Stimulated activated naive B cell treated with anti-CD40 and anti-IgM and Interleukin-4, amounts not matched to agents 10 μg/mL and 1 μg/mL and 100 μg/mL, for 72 hours (primary cell): ENCODE data around the gene ABLIM2.

Source experiments
- ATAC-seq, 2 donors: fragments of 150-1000 bp; cut with Tn5 transposase; replicated peaks; 2 replicates each; pipeline ENCODE4 v1.10.0; 2021; ENCODE audit warnings: moderate library complexity in 1 of 2
- DNase-seq: peaks from one replicate; pipeline ENCODE4 v3.0.0; 2021
- H3K27ac Mint-ChIP-seq: one replicate; pipeline ENCODE4 v1.8.0; 2022; ENCODE audit warnings: mild to moderate bottlenecking, mixed read lengths
- H3K27me3 Mint-ChIP-seq, 2 donors: one replicate each; pipeline ENCODE4 v1.8.0; 2022; ENCODE audit warnings: mixed read lengths in 2 of 2
- H3K36me3 Mint-ChIP-seq, 2 donors: one replicate each; pipeline ENCODE4 v1.8.0; 2022; ENCODE audit warnings: mixed read lengths in 2 of 2, mild to moderate bottlenecking in 1 of 2
- H3K4me1 Mint-ChIP-seq, 2 donors: one replicate each; pipeline ENCODE4 v1.8.0; 2022; ENCODE audit warnings: mixed read lengths in 2 of 2, mild to moderate bottlenecking in 1 of 2
- H3K4me3 Mint-ChIP-seq, 2 donors: one replicate each; pipeline ENCODE4 v1.8.0; 2022; ENCODE audit warnings: mild to moderate bottlenecking in 2 of 2, mixed read lengths in 2 of 2, moderate library complexity in 1 of 2
- H3K9me3 Mint-ChIP-seq, 2 donors: one replicate each; pipeline ENCODE4 v1.8.0; 2022; ENCODE audit warnings: mixed read lengths in 2 of 2, mild to moderate bottlenecking in 1 of 2

The ABLIM2 gene

DNA sequence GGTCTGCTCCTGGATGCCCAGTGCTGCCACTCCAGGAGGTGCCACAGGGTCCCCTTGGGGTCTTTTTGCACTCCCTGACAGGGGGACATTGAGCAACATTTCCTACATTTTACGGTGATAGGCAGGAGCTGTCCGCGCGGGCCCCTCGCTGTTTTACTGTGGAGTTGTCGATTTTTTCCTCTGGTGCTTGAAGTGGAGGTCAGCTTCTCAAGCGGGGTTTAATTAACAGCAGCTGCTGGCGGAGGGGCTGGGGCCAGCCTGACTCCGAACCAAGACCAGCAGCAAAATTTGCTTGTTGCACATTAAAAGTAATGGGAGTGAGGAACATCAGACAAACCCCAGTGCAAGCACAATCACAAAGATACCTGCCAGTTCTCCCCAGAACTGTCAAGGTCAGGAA is 27.3 kb upstream of the ABLIM2 start:
- Mint-ChIP-seq H3K27me3 (peaks cover 16 to 24% of the 10 kb centered on the region in 2 donors), H3K27ac (peak overlapping the region; percentile 32), H3K4me3 (no peak overlapping the region), H3K9me3 (no peaks in the 10 kb centered on the region), H3K4me1 (peaks cover 9 to 18% of the 10 kb centered on the region in 2 donors), H3K36me3 (no peaks in the 10 kb centered on the region)
- DNase-seq (no peak), ATAC-seq (no peak)

DNA sequence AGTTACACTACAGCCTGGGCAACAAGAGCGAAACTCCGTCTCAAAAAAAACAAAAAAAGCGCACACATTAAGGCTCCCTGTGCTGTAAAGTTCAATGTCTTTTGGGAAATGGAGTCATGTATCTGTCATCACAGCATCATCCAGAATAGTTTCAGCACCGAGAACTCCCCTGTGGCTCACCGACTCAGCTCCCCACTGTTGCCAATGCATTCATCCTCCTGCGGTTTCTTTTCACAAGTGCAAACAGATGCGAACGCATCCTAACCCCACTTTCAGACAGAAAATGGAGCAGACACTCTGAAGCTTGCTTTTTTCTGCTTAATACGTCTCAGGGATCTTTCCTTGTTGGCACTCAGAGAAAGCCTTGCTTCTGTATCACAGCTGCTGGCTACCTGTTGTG is 26.7 kb upstream of the ABLIM2 start:
- peaks cover 16 to 24% of the 10 kb centered on the region in 2 donors for H3K27me3 Mint-ChIP-seq

DNA sequence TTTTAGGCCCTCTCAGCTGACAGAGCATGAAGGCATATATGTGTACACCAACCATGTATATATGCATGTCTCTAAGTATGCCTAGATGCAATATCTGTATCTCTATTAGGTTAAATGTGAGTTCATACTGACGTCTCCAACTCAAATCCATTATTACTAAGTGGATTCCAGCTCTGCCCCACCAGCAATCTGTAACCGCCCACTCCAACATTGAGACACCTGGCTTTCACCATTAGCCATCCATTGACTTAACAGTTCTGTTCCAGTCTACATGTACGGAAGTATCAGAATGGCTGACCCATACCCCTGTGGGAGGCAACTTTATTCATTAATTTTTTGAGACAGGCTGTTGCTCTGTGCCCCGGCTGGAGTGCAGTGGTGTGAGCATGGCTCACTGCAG is 25.4 kb upstream of the ABLIM2 start:
- Mint-ChIP-seq H3K27me3 (peaks cover 12 to 15% of the 10 kb centered on the region in 2 donors), H3K9me3 (no peaks in the 10 kb centered on the region), H3K4me1 (peaks cover under 1 to 2% of the 10 kb centered on the region in 2 donors), H3K36me3 (no peaks in the 10 kb centered on the region), H3K27ac (no peak overlapping the region), H3K4me3 (no peak overlapping the region)
- ATAC-seq, result no peak
- DNase-seq, result no peak

More for the DNA sequence above, 26.7 kb upstream of the ABLIM2 start:
- H3K4me3 Mint-ChIP-seq, result no peak overlapping the region
- DNase-seq, result no peak
- H3K27ac Mint-ChIP-seq, result no peak overlapping the region
- H3K36me3 Mint-ChIP-seq, result no peaks in the 10 kb centered on the region
- H3K9me3 Mint-ChIP-seq, result no peaks in the 10 kb centered on the region
- ATAC-seq, result no peak
- H3K4me1 Mint-ChIP-seq, result peaks cover 7 to 12% of the 10 kb centered on the region in 2 donors

DNA sequence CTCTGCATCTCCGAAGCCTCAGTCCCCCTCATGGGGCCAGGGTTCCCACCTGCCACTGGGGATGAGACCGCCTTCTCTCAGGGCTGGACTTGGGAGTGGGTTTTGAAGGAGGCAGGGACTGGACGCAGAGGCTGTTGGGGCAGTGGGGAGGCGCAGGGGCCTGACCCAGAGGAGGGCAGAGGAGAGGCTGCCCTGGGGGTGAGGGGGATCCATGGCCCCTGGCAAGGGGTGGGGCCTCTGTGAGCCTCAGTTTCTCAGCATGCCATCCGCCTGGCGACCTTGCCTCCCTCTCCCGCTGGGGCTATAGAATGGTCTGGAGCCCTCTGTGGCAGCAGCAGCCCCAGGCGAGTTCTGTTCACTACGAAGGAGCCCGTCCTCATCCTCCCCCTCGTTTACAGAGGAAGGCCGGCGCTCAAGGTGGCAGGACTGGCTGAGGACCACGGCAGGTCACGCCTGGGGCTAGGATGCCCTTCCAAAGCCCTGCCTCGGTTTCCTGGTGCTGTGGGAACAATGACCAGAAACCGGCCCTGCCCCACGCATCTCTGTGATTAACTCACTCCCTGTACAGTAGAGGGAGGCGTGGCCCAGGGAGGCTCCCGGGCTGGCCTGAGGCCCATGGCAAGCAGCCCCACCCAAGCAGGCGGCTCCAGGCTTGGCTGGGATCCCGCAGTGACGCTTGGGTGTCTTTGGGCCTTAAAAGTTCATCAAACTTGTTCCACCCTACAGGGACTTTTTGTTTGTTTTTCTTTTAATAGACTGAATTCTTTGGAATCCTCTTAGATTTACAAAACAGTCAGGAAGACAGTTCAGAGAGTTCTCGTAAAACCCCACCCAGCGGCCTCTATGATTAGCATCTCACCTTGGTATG is 24.5 kb upstream of the ABLIM2 start:
- Mint-ChIP-seq H3K4me3 (no peak overlapping the region), H3K4me1 (no peaks in the 10 kb centered on the region), H3K27ac (no peak overlapping the region), H3K36me3 (no peaks in the 10 kb centered on the region), H3K27me3 (peaks cover 9 to 10% of the 10 kb centered on the region in 2 donors), H3K9me3 (no peaks in the 10 kb centered on the region)
- DNase-seq (no peak), ATAC-seq (no peak)

DNA sequence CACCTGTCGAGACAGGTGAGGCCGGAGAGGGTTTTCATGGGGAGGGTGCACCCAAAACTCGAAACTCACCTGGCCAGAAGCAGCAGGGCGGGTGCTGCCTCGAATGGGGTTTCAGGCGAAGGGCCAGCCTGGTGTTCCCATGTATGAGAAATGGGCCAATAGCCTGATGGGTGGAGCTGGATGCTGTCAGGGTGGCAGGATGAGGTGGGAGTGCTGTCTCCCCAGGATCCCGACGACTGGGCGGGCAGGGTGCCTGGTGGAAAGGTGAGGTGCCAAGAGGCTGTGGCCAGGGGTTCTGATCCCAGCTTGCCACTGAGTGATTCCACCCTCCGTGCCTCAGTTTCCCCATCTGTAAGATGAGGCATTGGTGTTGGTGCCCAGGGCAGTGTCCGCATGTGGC is 23.7 kb upstream of the ABLIM2 start:
- no peaks in the 10 kb centered on the region for H3K4me1 Mint-ChIP-seq
- H3K36me3 Mint-ChIP-seq, result no peaks in the 10 kb centered on the region
- no peak overlapping the region for H3K4me3 Mint-ChIP-seq
- no peak for ATAC-seq
- DNase-seq, result no peak
- H3K27ac Mint-ChIP-seq, result no peak overlapping the region
- H3K27me3 Mint-ChIP-seq, result peaks cover 5 to 8% of the 10 kb centered on the region in 2 donors
- no peaks in the 10 kb centered on the region for H3K9me3 Mint-ChIP-seq

DNA sequence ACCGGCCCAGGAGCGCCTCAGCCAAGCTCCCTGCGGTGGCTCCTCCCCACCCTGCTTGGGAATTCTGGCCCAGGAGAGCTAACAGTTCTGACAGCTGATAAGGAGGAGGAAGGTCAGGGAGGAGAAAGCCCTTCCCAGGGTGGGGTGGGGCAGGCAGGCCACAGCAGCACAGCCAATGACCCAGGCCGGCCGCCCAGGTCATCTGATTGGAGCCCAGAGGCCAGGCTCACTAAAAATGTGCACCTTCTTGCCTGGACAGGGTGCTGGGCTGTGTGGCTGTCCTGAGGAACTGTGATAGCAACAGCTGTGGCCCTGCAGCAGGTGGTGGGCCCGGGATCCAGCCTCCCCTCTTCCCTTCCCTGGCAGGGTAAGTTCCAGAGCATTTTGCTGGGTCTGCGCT is 23.2 kb upstream of the ABLIM2 start:
- ATAC-seq (no peak), DNase-seq (no peak)
- Mint-ChIP-seq H3K36me3 (no peaks in the 10 kb centered on the region), H3K27me3 (peaks cover 5% of the 10 kb centered on the region in 2 donors), H3K4me1 (peaks cover 2 to 4% of the 10 kb centered on the region in 2 donors), H3K4me3 (no peak overlapping the region), H3K9me3 (no peaks in the 10 kb centered on the region), H3K27ac (no peak overlapping the region)

DNA sequence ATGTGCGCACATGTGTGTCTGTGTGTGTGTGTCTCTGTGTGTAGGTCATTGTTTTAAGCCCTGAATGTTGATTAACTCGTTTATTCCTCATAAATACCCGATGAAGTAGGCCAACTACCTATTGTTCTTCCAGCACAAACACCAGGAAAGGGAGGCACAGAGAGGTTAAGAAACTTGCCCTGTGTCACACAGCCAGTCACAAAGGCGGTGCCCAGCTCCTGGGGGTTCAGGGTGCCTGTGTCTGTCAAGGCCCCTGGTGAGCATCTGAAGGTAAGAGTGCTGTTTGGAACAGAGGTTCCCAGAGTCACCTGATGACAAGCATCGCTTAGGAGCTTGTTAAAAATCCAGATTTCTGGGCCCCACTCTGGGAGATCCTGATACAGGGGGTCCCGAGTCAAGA is 22.5 kb upstream of the ABLIM2 start:
- no peaks in the 10 kb centered on the region for H3K9me3 Mint-ChIP-seq
- H3K27me3 Mint-ChIP-seq, result peaks cover 1 to 2% of the 10 kb centered on the region in 2 donors
- DNase-seq (no peak), ATAC-seq (no peak)
- no peaks in the 10 kb centered on the region for H3K36me3 Mint-ChIP-seq
- H3K4me3 Mint-ChIP-seq, result no peak overlapping the region
- H3K27ac Mint-ChIP-seq, result no peak overlapping the region
- peaks cover 8% of the 10 kb centered on the region in 2 donors for H3K4me1 Mint-ChIP-seq

DNA sequence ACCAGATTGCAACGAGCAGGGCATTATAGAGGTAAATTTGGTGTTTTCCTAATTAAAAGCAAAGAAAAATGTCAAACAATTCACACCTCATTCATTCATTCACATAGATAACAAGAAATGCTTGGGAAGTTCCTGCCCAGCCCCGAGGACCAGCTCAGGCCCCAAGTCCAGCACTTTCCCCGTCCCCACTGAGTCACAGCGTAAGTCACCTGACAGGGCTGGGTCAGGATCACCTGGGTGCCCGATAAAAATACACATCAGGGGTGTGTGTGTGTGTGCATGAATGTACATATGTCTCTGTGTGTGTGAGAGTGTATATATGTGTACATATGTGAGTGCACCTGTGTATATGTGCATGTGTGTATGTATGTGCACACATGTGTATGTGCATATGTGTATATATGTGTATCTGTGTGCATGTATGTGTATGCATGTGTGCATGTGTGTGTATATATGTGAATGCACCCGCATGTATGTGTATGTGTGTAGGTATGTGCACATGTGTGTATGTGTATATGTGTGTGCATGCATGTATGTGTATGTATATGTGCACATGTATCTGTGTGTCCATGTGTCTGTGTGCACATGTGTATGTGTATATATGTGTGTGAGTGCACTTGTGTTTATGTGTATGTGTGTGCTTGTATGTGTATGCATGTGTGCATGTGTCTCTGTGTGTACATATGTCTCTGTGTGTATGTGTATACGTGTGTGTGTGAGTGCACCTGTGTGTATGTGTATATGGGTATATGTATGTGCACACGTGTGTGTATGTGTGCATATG is 21.9 kb upstream of the ABLIM2 start:
- H3K36me3 Mint-ChIP-seq, result no peaks in the 10 kb centered on the region
- no peaks in the 10 kb centered on the region for H3K9me3 Mint-ChIP-seq
- H3K27ac Mint-ChIP-seq, result no peak overlapping the region
- DNase-seq, result no peak
- no peak overlapping the region for H3K4me3 Mint-ChIP-seq
- no peak for ATAC-seq
- H3K4me1 Mint-ChIP-seq, result peaks cover 8 to 11% of the 10 kb centered on the region in 2 donors
- no peaks in the 10 kb centered on the region for H3K27me3 Mint-ChIP-seq

DNA sequence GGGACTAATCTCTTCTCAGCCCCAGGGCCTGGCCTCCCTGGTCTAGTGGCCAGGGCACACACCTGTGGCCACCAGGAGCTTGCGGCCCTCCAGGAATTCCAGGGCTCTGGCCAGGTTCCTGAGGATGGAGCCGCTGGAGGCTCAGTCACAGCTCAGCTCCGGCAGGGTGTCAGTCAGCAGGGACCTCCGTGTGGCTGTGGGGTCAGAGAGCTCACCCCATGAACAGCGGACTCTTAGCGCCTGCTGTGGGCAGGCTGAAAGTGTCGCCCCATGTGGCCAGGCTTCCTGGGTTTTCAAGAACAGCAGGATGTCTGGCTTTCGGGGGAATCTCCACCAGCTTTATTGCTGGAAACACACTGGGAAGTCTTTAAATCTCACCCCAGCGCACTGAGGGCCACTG is 21.2 kb upstream of the ABLIM2 start:
- Mint-ChIP-seq H3K4me1 (peaks cover 8 to 14% of the 10 kb centered on the region in 2 donors), H3K27ac (no peak overlapping the region), H3K4me3 (no peak overlapping the region), H3K27me3 (no peaks in the 10 kb centered on the region), H3K36me3 (no peaks in the 10 kb centered on the region), H3K9me3 (no peaks in the 10 kb centered on the region)
- DNase-seq, result no peak
- ATAC-seq, result no peak

DNA sequence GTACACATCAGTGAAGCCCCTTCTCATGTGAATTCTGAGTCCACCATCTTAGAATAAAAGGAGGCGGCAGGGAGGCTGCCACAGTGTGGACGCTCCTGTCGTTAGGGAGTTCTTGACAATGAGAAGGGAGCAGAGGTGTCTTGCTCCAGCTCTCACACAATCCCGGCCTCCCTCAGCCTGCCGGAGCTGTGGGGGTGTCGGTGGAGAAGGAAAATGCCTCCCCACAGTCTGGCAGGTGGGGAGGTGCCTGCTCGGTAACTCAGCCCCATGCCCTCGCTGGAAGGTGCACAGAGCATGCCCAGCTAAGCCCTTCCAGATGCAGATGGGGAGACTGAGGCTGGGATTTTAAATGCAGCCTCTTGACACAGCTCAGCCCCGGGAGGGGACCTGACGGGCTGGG is 20.5 kb upstream of the ABLIM2 start:
- Mint-ChIP-seq H3K9me3 (no peaks in the 10 kb centered on the region), H3K4me3 (no peak overlapping the region), H3K36me3 (no peaks in the 10 kb centered on the region), H3K27me3 (no peaks in the 10 kb centered on the region), H3K4me1 (peaks cover 8 to 15% of the 10 kb centered on the region in 2 donors), H3K27ac (no peak overlapping the region)
- DNase-seq (no peak), ATAC-seq (no peak)

DNA sequence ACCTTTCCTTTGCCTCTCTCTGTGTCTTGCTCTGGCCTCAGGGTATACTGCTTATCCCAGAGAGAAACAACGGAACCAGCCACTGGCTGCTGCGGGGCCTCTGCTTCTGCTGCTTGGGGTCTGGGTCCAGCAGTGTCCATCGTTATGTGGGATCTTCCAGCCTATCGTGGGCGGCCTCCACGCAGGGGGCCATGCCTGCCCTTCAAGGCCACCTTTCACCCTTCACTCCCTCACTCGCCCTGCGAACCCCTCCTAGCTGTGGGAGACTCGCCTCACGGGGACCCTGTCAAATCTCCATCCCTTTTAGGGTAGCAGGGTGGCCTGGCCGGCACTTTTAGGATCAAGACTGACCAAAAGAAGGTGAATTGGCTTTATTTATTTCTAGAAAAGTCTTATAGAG is 19.3 kb upstream of the ABLIM2 start:
- Mint-ChIP-seq H3K27me3 (no peaks in the 10 kb centered on the region), H3K4me1 (peaks cover 8 to 22% of the 10 kb centered on the region in 2 donors), H3K9me3 (no peaks in the 10 kb centered on the region), H3K36me3 (no peaks in the 10 kb centered on the region), H3K27ac (peak overlapping the region; percentile 79), H3K4me3 (no peak overlapping the region)
- no peak for ATAC-seq
- DNase-seq, result no peak

DNA sequence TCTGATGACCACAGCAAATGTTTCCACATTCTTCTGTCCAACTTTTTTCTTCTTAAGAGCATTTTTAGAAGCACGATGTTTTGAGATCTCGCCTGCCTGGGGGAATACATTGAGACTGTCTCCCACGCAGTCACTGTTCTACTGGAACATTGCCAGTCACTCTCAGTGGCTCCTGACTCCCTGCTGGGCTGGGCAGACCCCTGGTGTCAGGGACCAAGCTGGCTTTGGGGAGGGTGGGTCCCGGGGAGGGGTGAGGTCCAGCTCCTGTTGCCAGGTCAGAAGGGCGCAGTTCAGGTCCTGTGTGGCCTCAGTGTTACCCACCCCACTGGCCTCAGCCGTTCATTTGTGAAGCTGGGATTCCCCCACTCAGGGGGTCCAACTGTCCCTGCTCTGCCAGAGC is 18.9 kb upstream of the ABLIM2 start:
- Mint-ChIP-seq H3K4me1 (peaks cover 9 to 26% of the 10 kb centered on the region in 2 donors), H3K9me3 (no peaks in the 10 kb centered on the region), H3K27ac (no peak overlapping the region), H3K36me3 (no peaks in the 10 kb centered on the region), H3K27me3 (no peaks in the 10 kb centered on the region), H3K4me3 (no peak overlapping the region)
- DNase-seq (no peak), ATAC-seq (no peak)

DNA sequence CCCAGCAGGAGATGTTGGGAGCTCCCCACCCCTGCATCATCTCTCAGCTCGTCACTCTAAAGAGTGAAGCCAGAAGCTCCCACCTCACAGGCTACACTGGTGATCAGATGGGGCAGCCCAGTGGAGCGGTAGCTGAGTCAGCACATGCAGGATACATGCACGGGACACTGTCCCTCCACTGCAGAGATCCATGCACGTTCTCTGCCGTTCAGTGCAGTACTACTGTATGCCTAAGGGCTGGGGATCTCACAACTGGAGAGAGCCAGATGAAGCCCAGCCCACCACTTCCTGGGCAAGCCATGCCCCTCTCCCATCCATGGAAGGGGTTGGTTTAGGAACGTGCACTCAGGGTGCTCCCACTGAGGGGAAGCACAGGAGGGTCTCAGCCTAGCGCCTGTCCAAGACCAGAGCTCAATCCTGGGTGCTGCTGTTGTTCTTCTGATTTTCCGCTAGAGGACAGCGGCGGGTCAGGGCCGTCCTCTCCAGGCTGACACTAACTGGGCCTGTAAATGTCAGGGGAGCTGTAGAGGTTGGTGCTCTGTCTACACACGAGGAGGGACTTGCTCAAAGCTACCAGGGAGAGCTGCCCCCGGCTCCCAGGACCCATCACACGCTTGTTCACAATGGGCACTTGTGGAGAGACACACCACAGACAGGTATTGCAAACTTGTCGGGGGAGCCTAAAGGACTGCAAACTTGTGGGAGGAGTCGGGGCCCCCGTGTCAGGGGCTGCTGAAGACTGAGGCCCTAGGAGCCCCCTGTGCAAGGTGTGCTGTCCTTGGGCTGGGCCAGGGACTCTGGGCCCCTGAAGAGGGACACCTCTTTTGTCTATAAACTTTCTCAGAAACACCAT is 18.2 kb upstream of the ABLIM2 start:
- peaks cover 17 to 34% of the 10 kb centered on the region in 2 donors for H3K4me1 Mint-ChIP-seq
- peak; percentile 52 for DNase-seq

DNA sequence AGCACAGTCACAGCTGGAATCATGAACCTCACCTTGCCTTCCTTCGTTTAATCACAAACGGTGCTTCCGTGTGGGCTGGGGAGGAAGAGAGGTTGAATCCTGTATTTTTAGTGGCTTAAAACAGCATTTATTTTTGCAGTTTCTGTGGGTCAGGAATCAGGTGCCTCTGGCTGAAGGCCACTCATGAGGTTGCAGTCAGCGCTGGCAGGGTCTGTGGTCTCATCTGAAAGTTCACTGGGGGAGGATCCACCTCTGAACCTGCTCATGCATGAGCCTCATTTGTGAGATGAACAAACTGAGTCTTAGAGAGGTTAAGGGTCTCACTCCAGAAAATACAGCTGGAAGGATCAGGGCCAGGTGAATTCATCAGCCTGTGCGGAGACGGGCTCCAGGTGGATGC is 17.1 kb upstream of the ABLIM2 start:
- Mint-ChIP-seq H3K27ac (no peak overlapping the region), H3K4me3 (no peak overlapping the region), H3K9me3 (no peaks in the 10 kb centered on the region), H3K27me3 (no peaks in the 10 kb centered on the region), H3K4me1 (peaks cover 23 to 40% of the 10 kb centered on the region in 2 donors), H3K36me3 (no peaks in the 10 kb centered on the region)
- DNase-seq, result no peak
- no peak for ATAC-seq

More for the DNA sequence above, 18.2 kb upstream of the ABLIM2 start:
- Mint-ChIP-seq H3K4me3 (no peak overlapping the region), H3K27ac (peak overlapping the region; percentile 16), H3K27me3 (no peaks in the 10 kb centered on the region), H3K36me3 (no peaks in the 10 kb centered on the region), H3K9me3 (no peaks in the 10 kb centered on the region)
- ATAC-seq, result peak; percentile 70 to 77
